Spleen (tissue), 7 donors: ENCODE data around the gene TSR2.

ENCODE experiments used
- CTCF ChIP-seq, 11 experiments: fragments of 200-600 bp in 7 of 11; fragments of 450-650 bp in 4 of 11; sonication (generic) in 4 of 11; IDR thresholded peaks in 8 of 11; conservative IDR thresholded peaks in 3 of 11; 1 replicate in 7 of 11; 2 replicates in 4 of 11; pipeline versions ENCODE4 v1.4.0 to v1.8.0; 2016 to 2021; ENCODE audit warnings: antibody characterized with exemption in 11 of 11, inconsistent platforms in 4 of 11, mild to moderate bottlenecking in 1 of 11
- POLR2A ChIP-seq, 3 donors: fragments of 450-650 bp; IDR thresholded peaks; one replicate each; pipeline ENCODE4 v1.5.1; 2017; ENCODE audit warnings: antibody characterized with exemption in 3 of 3, mild to moderate bottlenecking in 1 of 3
- POLR2AphosphoS5 ChIP-seq, 3 donors: sonication (generic); formaldehyde crosslinking; IDR thresholded peaks; one replicate each; pipeline ENCODE4 v1.5.1; 2017; ENCODE audit warnings: antibody characterized with exemption in 3 of 3
- donor health status: DM: no; HTN: no; CAD: no; lungs with moderate emphysema.
- donor health status: DM: no; HTN: no; CAD: no.
- donor health status: DM: no; HTN: no; CAD: no.

DNA sequence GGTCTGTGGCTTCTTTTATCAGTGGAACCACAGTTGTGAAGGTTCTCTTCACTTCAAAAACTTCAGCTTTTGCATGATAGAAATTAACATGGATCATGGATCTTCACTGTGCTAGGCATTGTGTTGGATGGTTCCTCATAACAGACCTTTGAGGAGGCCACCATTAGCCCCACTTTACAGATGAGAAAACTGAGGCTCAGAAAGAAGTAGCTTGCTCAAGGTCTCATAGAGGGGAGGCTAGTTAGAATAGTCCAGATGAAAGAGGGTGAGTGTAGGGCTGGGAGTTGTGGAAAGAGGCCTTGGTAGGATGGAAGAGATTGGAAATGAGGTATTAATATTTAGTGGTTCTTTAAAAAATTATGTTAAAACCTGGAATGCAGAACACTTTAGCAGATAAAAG is 2.6 kb downstream of the TSR2 start:
- no peak for TF ChIP-seq POLR2A (IDR thresholded peaks at IDR 0.05)
- no peak for TF ChIP-seq CTCF (IDR thresholded peaks at IDR 0.05 in 8 of 11, conservative IDR thresholded peaks at IDR 0.05 in 3 of 11)
- no peak for TF ChIP-seq POLR2AphosphoS5 (IDR thresholded peaks at IDR 0.05)
